HEK293 (cell line): ENCODE data around the gene TMEM202.

Source experiments
- SP2 ChIP-seq: fragments of 450-650 bp; formaldehyde crosslinking; IDR thresholded peaks from 2 replicates; pipeline ENCODE4 v1.5.1; 2016; ENCODE audit warnings: missing biosample characterization, missing genetic modification characterization
- ZNF121 ChIP-seq: fragments of 450-650 bp; formaldehyde crosslinking; IDR thresholded peaks from 2 replicates; pipeline ENCODE4 v1.5.1; 2016; ENCODE audit warnings: missing biosample characterization, missing genetic modification characterization
- ZNF274 ChIP-seq, 2 experiments: fragments of 200-500 bp in 1 of 2; fragments of 450-650 bp in 1 of 2; sonication (Bioruptor generic) in 1 of 2; formaldehyde crosslinking in 1 of 2; IDR thresholded peaks; 2 replicates each; pipeline versions ENCODE4 v1.5.1 to v1.6.1; 2014 to 2016; ENCODE audit warnings: borderline replicate concordance in 1 of 2, inconsistent platforms in 1 of 2, low read length in 1 of 2, missing biosample characterization in 1 of 2, missing genetic modification characterization in 1 of 2
- ZNF521 ChIP-seq: fragments of 450-650 bp; formaldehyde crosslinking; IDR thresholded peaks from 2 replicates; pipeline ENCODE4 v1.5.1; 2017; ENCODE audit warnings: missing biosample characterization, mild to moderate bottlenecking, missing genetic modification characterization
- ZNF560 ChIP-seq: fragments of 450-650 bp; formaldehyde crosslinking; IDR thresholded peaks from 2 replicates; pipeline ENCODE4 v1.5.1; 2017; ENCODE audit warnings: missing biosample characterization, missing genetic modification characterization, borderline replicate concordance
- TF ChIP-seq, protein P1 (sequence below): fragments of 450-650 bp; formaldehyde crosslinking; IDR thresholded peaks from 2 replicates; pipeline ENCODE4 v1.5.1; 2016; ENCODE audit warnings: missing biosample characterization, missing genetic modification characterization
- TF ChIP-seq, protein P2 (sequence below): sonication (generic); formaldehyde crosslinking; IDR thresholded peaks from 2 replicates; pipeline ENCODE4 v1.8.1; 2022; ENCODE audit warnings: mild to moderate bottlenecking, moderate library complexity, missing genetic modification reagents
- TF ChIP-seq, protein P3 (sequence below): fragments of 450-650 bp; formaldehyde crosslinking; IDR thresholded peaks from 2 replicates; pipeline ENCODE4 v1.5.1; 2016; ENCODE audit warnings: missing biosample characterization, missing genetic modification characterization
- TF ChIP-seq, protein P4 (sequence below): fragments of 450-650 bp; formaldehyde crosslinking; IDR thresholded peaks from 2 replicates; pipeline ENCODE4 v1.5.1; 2016; ENCODE audit warnings: missing biosample characterization, missing genetic modification characterization

DNA sequence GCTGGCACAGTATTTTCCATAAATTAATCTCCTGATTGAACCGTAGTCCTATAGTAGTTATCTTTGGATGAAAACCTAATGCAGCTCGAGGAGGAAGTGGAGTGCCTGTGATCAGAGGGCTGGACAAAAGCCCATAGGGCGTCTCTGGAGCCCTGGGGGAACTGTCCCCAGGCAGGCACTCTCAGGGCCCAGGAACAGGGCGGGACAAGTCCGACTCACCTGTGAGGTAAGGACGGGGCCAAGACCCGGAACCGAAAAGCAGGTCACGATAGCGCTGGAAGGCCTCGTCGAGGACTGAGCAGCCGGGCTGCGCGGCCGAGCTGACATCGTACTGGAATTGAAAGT is 22.6 kb upstream of the TMEM202 start:
- TF ChIP-seq ZNF121 (tag by site-specific recombination), result no peak
- TF ChIP-seq SP2, result no peak
- no peak for TF ChIP-seq ZNF560 (tag by site-specific recombination)
- TF ChIP-seq, protein P1, sequence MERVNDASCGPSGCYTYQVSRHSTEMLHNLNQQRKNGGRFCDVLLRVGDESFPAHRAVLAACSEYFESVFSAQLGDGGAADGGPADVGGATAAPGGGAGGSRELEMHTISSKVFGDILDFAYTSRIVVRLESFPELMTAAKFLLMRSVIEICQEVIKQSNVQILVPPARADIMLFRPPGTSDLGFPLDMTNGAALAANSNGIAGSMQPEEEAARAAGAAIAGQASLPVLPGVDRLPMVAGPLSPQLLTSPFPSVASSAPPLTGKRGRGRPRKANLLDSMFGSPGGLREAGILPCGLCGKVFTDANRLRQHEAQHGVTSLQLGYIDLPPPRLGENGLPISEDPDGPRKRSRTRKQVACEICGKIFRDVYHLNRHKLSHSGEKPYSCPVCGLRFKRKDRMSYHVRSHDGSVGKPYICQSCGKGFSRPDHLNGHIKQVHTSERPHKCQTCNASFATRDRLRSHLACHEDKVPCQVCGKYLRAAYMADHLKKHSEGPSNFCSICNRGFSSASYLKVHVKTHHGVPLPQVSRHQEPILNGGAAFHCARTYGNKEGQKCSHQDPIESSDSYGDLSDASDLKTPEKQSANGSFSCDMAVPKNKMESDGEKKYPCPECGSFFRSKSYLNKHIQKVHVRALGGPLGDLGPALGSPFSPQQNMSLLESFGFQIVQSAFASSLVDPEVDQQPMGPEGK (tag by site-specific recombination), result no peak
- TF ChIP-seq, protein P2, sequence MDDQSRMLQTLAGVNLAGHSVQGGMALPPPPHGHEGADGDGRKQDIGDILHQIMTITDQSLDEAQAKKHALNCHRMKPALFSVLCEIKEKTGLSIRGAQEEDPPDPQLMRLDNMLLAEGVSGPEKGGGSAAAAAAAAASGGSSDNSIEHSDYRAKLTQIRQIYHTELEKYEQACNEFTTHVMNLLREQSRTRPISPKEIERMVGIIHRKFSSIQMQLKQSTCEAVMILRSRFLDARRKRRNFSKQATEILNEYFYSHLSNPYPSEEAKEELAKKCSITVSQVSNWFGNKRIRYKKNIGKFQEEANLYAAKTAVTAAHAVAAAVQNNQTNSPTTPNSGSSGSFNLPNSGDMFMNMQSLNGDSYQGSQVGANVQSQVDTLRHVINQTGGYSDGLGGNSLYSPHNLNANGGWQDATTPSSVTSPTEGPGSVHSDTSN, result no peak
- TF ChIP-seq, protein P3, sequence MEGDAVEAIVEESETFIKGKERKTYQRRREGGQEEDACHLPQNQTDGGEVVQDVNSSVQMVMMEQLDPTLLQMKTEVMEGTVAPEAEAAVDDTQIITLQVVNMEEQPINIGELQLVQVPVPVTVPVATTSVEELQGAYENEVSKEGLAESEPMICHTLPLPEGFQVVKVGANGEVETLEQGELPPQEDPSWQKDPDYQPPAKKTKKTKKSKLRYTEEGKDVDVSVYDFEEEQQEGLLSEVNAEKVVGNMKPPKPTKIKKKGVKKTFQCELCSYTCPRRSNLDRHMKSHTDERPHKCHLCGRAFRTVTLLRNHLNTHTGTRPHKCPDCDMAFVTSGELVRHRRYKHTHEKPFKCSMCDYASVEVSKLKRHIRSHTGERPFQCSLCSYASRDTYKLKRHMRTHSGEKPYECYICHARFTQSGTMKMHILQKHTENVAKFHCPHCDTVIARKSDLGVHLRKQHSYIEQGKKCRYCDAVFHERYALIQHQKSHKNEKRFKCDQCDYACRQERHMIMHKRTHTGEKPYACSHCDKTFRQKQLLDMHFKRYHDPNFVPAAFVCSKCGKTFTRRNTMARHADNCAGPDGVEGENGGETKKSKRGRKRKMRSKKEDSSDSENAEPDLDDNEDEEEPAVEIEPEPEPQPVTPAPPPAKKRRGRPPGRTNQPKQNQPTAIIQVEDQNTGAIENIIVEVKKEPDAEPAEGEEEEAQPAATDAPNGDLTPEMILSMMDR (tag by site-specific recombination), result no peak
- TF ChIP-seq ZNF521 (tag by site-specific recombination), result no peak
- no peak for TF ChIP-seq ZNF274 (IDR thresholded peaks at IDR 0.05; ENCODE audit: low read length)
- no peak for TF ChIP-seq ZNF274 (tag by site-specific recombination; IDR thresholded peaks at IDR 0.05; ENCODE audit: borderline replicate concordance)
- TF ChIP-seq, protein P4, sequence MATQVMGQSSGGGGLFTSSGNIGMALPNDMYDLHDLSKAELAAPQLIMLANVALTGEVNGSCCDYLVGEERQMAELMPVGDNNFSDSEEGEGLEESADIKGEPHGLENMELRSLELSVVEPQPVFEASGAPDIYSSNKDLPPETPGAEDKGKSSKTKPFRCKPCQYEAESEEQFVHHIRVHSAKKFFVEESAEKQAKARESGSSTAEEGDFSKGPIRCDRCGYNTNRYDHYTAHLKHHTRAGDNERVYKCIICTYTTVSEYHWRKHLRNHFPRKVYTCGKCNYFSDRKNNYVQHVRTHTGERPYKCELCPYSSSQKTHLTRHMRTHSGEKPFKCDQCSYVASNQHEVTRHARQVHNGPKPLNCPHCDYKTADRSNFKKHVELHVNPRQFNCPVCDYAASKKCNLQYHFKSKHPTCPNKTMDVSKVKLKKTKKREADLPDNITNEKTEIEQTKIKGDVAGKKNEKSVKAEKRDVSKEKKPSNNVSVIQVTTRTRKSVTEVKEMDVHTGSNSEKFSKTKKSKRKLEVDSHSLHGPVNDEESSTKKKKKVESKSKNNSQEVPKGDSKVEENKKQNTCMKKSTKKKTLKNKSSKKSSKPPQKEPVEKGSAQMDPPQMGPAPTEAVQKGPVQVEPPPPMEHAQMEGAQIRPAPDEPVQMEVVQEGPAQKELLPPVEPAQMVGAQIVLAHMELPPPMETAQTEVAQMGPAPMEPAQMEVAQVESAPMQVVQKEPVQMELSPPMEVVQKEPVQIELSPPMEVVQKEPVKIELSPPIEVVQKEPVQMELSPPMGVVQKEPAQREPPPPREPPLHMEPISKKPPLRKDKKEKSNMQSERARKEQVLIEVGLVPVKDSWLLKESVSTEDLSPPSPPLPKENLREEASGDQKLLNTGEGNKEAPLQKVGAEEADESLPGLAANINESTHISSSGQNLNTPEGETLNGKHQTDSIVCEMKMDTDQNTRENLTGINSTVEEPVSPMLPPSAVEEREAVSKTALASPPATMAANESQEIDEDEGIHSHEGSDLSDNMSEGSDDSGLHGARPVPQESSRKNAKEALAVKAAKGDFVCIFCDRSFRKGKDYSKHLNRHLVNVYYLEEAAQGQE (tag by site-specific recombination), result no peak
